Measurements from ENCODE around the gene NPAS3. TPM values are rescaled to one million over a fixed set of nuclear protein-coding genes. Genes with fewer than 3 reads are reported as not detected.

Gene NPAS3
- total and polyA plus RNA-seq, 2 of the 8 experiments (the other 6 are each of a cell fraction or from before 2014, with no cell fraction given): 0.11 to 0.60 TPM

GRCh38 chr14:33081259-33081658 is 142.6 kb downstream of the NPAS3 start (continued):
- no peak for TF ChIP-seq CHD1 (IDR thresholded peaks at IDR 0.05; ENCODE audit: low read depth, low read length)

Data from H1 (cell line).